ENCODE results near the gene STH.

Gene STH

GRCh38 chr17:46027976-46028325 lies 28.9 kb downstream of the STH start:
- H3K4me1 ChIP-seq (ENCODE audit: insufficient read depth, low read length, severe bottlenecking): peaks cover 34% of the 10 kb centered on the region
- H3K4me2 ChIP-seq (ENCODE audit: low read length): no peak overlapping the region
- no peak overlapping the region for H3K9ac ChIP-seq (ENCODE audit: low read length)
- TF ChIP-seq EZH2 (IDR thresholded peaks at IDR 0.05; ENCODE audit: borderline replicate concordance, low read length) (no peak), CTCF (IDR thresholded peaks at IDR 0.05; ENCODE audit: low read length) (no peak)
- H3K27ac ChIP-seq (ENCODE audit: low read depth, low read length, poor library complexity, severe bottlenecking): no peak overlapping the region
- H4K20me1 ChIP-seq (ENCODE audit: insufficient read depth, low read length): no peaks in the 10 kb centered on the region
- H3K79me2 ChIP-seq (ENCODE audit: insufficient read depth, low read length): no peaks in the 10 kb centered on the region
- H2AFZ ChIP-seq (ENCODE audit: low read length): no peak overlapping the region
- H3K9me3 ChIP-seq (ENCODE audit: low read length): no peaks in the 10 kb centered on the region
- no peaks in the 10 kb centered on the region for H3K9me2 ChIP-seq (ENCODE audit: low read depth, low read length)
- no peaks in the 10 kb centered on the region for H3F3A ChIP-seq (ENCODE audit: insufficient read depth, low read length)
- H3K27me3 ChIP-seq (ENCODE audit: insufficient read depth, low read length): no peaks in the 10 kb centered on the region
- H3K4me3 ChIP-seq (ENCODE audit: low read depth, low read length, poor library complexity, severe bottlenecking): no peak overlapping the region
- H3K36me3 ChIP-seq (ENCODE audit: insufficient read depth, low read length): peaks cover 58% of the 10 kb centered on the region

- Histone ChIP-seq H3K27ac (ENCODE audit: low read depth, low read length, poor library complexity, severe bottlenecking) (peak overlapping the region; percentile 11), H3F3A (ENCODE audit: insufficient read depth, low read length) (no peaks in the 10 kb centered on the region), H3K4me3 (ENCODE audit: low read depth, low read length, poor library complexity, severe bottlenecking) (no peak overlapping the region), H2AFZ (ENCODE audit: low read length) (no peak overlapping the region), H3K79me2 (ENCODE audit: insufficient read depth, low read length) (no peaks in the 10 kb centered on the region), H3K9me3 (ENCODE audit: low read length) (no peaks in the 10 kb centered on the region), H3K4me2 (ENCODE audit: low read length) (no peak overlapping the region), H3K4me1 (ENCODE audit: insufficient read depth, low read length, severe bottlenecking) (peaks cover 34% of the 10 kb centered on the region), H3K9ac (ENCODE audit: low read length) (no peak overlapping the region), H3K9me2 (ENCODE audit: low read depth, low read length) (no peaks in the 10 kb centered on the region), H4K20me1 (ENCODE audit: insufficient read depth, low read length) (no peaks in the 10 kb centered on the region), H3K36me3 (ENCODE audit: insufficient read depth, low read length) (peaks cover 59% of the 10 kb centered on the region), H3K27me3 (ENCODE audit: insufficient read depth, low read length) (no peaks in the 10 kb centered on the region)
- TF ChIP-seq CTCF (IDR thresholded peaks at IDR 0.05; ENCODE audit: low read length) (no peak), EZH2 (IDR thresholded peaks at IDR 0.05; ENCODE audit: borderline replicate concordance, low read length) (no peak)
Observed at GRCh38 chr17:46028374-46028773, 29.3 kb downstream of the STH start.

- H3K36me3 ChIP-seq (ENCODE audit: insufficient read depth, low read length): peaks cover 66% of the 10 kb centered on the region
- H3K9ac ChIP-seq (ENCODE audit: low read length): no peak overlapping the region
- H3K4me1 ChIP-seq (ENCODE audit: insufficient read depth, low read length, severe bottlenecking): peaks cover 34% of the 10 kb centered on the region
Observed at GRCh38 chr17:46028981-46029565, 30.0 kb downstream of the STH start.

More at GRCh38 chr17:46028981-46029565, 30.0 kb downstream of the STH start:
- H3K4me2 ChIP-seq (ENCODE audit: low read length): no peak overlapping the region
- peak overlapping the region; percentile 11 for H3K27ac ChIP-seq (ENCODE audit: low read depth, low read length, poor library complexity, severe bottlenecking)
- no peaks in the 10 kb centered on the region for H4K20me1 ChIP-seq (ENCODE audit: insufficient read depth, low read length)
- H3K79me2 ChIP-seq (ENCODE audit: insufficient read depth, low read length): no peaks in the 10 kb centered on the region
- H3F3A ChIP-seq (ENCODE audit: insufficient read depth, low read length): no peaks in the 10 kb centered on the region
- TF ChIP-seq EZH2 (IDR thresholded peaks at IDR 0.05; ENCODE audit: borderline replicate concordance, low read length) (no peak), CTCF (IDR thresholded peaks at IDR 0.05; ENCODE audit: low read length) (no peak)
- no peaks in the 10 kb centered on the region for H3K9me3 ChIP-seq (ENCODE audit: low read length)
- H3K27me3 ChIP-seq (ENCODE audit: insufficient read depth, low read length): no peaks in the 10 kb centered on the region
- H2AFZ ChIP-seq (ENCODE audit: low read length): no peak overlapping the region
- no peak overlapping the region for H3K4me3 ChIP-seq (ENCODE audit: low read depth, low read length, poor library complexity, severe bottlenecking)
- H3K9me2 ChIP-seq (ENCODE audit: low read depth, low read length): no peaks in the 10 kb centered on the region

Measured in OCI-LY1 (cell line).